ENCODE measurements around the gene MTRR.

MTRR gene
- 76.6 to 78.9 reads per million in 2 donors for total RNA-seq

DNA sequence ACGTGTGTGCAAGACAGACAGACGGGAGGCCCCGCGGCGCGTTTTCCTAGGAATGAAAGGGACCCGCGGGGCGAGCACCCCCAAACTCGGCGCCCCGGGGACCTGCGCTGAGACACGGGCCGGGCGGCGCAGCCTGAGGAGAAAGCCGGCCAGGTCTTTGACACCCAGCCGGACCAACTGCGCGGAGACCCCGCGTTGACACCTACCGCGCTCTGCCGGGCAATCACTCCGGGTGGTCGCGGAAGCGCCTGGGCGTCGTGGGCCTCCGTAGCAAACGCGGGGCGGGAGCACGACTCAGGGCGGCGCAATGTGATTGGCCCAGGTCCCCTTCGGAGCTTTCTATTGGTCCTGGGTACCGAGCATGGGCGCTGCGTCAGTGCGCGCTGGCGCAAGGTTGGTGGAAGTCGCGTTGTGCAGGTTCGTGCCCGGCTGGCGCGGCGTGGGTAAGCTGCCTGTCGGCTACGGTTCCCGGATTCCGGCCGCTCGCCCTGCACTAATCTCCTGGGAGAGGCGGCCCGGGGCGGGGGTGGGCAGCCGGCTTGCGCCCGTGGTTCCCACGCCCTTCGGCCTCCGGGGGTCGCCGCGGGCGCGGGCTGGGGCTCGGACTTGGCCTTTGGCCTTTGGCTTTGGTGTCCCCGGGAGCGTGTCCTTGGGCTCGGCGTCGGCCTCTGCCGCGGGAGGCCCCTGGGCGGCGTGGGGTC, at the start of gene MTRR, which contains the start of gene FASTKD3:
Gene MTRR, plus strand, starts transcription at position 376 of the 701 bp plus-strand sequence. CDS start 1,647 bp downstream, outside the sequence.
Gene FASTKD3, minus strand, starts transcription at position 259 of the 701 bp plus-strand sequence. CDS start 948 bp downstream, outside the sequence.
- DNase-seq: peak; percentile 83

- no peak for DNase-seq
Measured at GRCh38 chr5:7822449-7822848, 46.5 kb upstream of the MTRR start.

DNA sequence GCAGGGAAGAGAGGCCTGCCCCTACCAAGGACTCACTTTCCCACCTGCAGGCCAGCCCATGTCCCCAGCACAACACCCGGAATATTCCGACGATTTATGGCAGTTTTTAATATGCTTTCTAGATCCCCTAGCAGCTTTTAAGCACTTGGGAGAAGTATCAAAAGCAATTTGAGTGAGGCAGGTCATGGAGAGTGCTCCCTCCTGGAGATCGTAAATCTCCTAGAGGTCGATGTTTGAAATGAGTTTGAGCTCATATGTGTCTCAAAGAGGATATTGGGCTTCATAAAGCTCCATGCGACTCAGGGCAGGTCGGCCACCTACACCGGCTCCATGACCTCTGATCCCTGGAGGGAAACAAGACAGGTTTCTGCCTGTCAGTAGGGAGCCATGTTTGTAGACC, 45.4 kb upstream of the MTRR start:
- DNase-seq: no peak

DNA sequence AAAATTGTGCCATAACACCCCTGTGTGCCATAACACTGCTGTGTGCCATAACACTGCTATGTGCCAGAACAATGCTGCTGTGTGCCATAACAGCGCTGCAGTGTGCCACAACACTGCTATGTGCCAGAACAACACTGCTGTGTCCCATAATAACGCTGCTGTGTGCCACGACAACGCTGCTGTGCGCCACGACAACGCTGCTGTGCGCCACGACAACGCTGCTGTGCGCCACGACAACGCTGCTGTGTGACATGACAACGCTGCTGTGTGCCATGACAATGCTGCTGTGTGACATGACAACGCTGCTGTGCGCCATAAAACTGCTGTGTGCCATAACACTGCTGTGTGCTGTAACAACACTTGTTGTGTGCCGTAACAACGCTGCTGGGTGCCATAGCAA, 44.0 kb upstream of the MTRR start:
- DNase-seq: no peak

- DNase-seq: no peak
Measured at GRCh38 chr5:7825630-7826029, 43.3 kb upstream of the MTRR start.

GRCh38 chr5:7827610-7828009, 41.3 kb upstream of the MTRR start:
- no peak for DNase-seq

DNA sequence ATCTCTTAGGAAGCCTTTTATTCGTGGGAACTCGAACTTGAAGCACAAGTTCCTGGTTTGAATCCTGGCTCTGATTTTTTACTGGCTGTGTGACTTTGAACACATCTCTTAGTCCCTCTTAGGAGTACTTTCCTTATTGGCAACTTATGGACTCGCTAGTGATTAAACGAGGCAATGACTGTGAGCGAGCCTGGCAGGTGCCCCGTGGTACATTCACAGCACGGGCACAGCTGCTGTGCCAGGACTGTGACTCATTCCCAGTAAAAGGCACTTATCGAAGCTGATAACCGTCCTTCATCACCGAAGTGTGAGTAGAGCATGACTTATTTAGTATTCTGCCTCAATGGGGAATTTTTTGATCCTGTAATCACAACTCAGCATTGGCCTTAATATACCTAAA, 40.7 kb upstream of the MTRR start:
- DNase-seq: no peak

- DNase-seq: no peak
Measured at GRCh38 chr5:7834982-7835381, 34.0 kb upstream of the MTRR start.

DNA sequence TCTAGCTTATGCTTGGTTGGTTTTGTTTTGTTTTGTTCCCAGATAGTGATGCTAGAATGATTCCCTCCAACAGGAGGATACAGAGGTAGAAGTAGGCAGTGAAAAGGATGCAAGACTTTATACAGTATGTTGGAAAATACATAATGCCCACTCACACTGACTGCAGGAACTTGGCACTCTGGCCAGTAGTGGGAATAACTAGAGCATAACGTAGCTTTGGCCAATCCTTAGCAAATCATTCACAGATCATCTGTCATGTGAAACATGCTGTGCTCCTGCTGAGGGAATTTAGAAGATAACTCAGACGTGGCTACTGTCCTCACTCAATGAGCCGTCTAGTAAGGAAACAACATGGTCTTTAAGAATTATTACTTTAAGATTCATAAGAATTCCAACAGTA, 31.5 kb upstream of the MTRR start:
- DNase-seq: no peak

GRCh38 chr5:7842531-7842930, 26.4 kb upstream of the MTRR start:
- no peak for DNase-seq

GRCh38 chr5:7844901-7845300, 24.0 kb upstream of the MTRR start:
- no peak for DNase-seq

- DNase-seq: no peak
Measured at GRCh38 chr5:7845557-7845956, 23.4 kb upstream of the MTRR start.

GRCh38 chr5:7846327-7846726, 22.6 kb upstream of the MTRR start:
- no peak for DNase-seq

- no peak for DNase-seq
Measured at GRCh38 chr5:7848296-7848695, 20.7 kb upstream of the MTRR start.

- DNase-seq: no peak
Measured at GRCh38 chr5:7849681-7850394, 19.1 kb upstream of the MTRR start.

DNA sequence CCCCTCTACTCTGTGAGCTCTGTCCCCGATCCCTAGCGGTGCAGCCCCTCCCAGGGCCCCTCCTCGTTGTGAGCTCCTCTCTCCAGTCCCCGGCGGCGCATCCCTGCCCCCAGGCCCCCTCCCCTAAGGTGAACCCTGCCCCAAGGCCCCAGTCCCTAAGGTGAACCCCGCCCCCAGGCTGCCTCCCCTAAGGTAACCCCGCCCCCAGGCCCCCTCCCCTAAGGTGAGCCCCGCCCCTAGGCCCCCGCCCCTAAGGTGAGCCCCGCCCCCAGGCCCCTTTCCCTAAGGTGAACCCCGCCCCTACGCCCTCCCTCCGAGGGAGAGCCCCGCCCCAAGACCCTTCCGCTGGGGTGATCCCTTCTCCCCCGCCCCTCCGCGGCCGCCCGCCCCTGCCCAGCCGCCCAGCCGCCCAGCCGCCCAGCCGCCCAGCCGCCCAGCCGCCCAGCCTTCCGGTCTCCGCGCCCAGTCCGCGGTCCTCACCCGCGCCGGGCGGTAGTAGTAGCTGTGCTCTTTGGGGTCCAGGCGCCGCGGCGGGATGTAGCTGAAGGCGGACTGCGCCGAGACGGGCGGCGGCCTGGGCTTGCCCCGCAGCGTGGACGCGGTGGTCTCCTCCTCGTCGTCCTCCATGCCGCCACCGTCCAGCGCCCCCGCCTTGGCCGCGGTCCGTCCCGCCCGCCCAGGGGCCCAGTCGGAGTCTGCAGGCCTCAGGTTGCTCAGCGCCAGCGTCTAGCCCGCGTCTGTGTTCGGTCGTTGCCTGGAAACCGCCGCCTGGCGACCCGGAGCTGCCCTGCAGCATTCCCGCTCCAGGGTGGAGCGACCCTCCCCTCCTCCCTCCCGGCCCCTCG, 18.3 kb upstream of the MTRR start, which contains the start of gene CFAP90:
Gene CFAP90, minus strand, starts transcription at position 739 of the 845 bp plus-strand sequence. Its CDS starts 112 bp downstream, at position 627.
- peak; percentile 47 for DNase-seq

DNA sequence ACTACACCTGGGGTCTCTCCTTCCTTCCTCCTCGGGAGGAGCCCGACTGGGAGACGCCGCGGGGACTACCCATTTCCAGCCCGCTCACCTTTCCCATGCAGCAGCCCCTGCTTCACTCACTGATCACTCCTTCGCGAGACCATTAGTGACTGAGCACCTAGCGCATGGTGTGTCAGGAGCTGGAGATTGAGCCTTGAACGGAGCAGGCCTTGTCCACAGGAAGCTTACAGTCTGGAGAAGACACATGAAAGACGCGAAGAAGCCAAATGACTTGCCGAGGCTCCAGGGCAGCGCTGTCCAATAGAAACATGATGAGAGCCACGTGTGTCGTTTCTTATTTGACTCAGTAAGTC, 17.7 kb upstream of the MTRR start:
- no peak for DNase-seq

DNA sequence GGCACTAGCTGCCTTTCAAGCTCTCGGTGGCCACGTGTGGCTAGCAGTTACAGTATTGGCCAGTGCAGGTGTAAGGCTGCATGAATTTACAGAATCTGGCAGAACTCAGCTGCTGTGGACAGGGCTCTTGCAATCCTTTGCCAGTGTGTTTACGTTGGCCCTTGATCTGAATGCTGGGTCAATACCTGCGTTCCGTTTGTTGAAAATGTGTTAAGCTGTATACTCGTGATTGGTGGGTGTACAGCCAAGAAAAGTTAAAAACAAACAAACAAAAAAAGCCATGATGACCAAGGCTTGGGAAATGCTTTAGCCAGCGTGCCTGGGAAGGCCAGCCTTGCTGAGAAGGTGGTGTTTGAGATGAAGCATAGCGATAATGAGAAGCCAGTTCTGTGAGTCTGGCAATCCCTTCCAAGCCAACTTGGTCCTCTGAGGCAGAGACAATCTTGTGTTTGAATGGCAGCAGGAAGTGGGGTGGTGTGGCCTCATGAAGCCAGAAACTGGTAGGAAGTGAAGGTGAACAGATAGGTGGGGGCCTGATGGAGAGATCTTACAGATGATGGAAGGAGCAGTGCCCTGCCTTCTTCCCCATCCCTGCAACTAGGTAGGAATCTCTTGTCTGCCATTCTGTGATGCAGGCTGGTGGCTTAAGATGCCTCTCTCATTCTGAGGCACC, 17.2 kb upstream of the MTRR start:
- no peak for DNase-seq

DNA sequence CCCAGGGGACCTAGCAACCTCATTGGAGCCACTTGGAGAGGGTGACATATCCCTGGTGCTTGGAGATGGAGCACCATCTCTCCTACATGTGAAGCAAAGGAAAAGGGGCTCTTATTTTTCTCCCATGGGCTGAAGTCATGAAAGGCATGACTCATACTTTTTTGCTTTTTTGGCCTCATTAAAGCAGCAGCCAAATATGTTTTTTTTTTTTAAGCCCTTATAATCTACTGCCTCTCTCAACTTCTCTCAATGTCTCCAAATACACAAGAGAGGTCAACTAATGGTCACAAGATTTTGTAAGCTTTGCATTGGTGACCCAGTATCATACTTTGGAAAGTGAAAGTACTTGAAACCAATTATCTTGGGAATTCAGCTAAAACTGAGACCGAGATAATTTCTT, 16.4 kb upstream of the MTRR start:
- no peak for DNase-seq

DNA sequence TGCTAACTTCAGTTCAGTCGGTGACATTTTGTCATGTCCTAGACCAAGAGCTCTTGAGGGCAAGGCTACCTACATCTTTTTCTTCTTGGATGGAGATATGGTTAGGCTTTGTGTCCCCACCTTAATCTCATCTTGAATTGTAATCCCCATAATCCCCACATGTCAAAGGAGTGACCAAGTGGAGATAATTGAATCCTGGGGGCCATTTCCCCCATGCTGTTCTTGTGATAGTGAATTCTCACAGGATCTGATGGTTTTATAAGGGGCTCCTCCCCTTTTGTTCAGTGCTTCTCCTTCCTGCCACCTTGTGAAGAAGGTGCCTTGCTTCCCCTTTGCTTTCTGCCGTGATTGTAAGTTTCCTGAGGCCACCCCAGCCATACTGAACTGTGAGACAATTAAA, 16.0 kb upstream of the MTRR start:
- DNase-seq: no peak

DNA sequence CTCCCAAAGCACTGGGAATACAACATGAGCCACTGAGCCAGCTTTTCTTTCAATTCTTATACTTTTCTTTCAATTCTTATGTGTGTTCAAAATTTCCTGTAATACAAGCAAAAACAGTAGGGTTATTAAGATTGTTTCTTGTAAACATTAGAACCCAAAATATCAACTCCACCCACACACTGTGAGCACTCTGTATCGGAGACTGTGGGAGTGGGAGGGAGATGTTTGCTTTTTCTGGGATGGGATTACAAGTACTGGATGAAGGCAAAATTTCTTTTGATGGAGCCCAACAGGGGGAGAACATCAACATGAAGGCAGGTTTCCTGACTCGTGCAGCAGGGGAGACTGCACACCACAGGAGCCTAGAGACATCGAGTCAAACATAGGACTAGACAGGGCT, 13.3 kb upstream of the MTRR start:
- no peak for DNase-seq

DNA sequence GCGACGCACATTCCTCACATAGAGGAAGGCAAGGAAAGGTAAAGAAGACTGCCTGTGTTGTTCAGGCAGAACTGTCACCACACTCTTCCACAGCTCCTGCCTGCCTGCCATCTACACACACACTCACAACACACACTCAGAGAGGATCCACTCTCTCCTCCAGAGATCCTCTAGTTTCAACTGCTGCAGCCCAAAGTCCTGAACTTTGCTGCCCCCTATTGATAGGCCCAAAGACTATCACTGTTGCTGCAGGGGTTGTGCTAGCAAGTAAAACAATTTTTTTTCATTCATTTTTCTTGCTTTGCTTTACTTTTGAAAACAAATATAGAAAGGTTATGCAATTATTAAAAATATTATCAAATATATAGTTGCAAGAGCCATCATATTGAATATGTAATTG, 12.1 kb upstream of the MTRR start:
- no peak for DNase-seq

DNA sequence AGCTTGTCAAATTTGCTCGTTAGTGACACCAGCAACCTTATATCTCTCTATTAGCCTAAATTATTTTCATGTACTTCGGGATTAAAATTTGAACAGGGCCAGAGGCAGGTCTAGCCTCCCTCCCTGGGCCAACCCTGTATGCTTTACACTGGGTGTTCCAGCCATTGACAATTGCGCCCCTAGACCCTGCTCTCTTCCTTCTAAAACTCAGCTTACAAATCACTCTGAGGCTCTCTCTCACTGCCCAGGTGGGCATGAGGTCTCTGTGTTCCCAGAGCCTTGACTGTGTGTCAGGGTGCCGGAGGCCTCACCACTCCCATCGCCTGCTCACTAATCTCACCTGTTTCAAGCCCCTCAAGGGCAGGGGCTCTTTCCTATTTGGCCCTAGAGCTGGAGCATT, 11.6 kb upstream of the MTRR start:
- DNase-seq: no peak
